ENCODE results near the gene PARP4. TPM values are rescaled to one million over a fixed set of nuclear protein-coding genes. Genes with fewer than 3 reads are reported as not detected.
"Not testable (repeated sequence)": the region's sequence is repeated elsewhere in the genome, so short reads cannot be mapped to it uniquely, and the experiment has no call there.

PARP4 gene
- total and polyA plus RNA-seq, 4 experiments from 2014 or later, result 51.0 to 92.9 (median 77.7) TPM

- no peaks in the 10 kb centered on the region for H3K9me3 ChIP-seq (ENCODE audit: control insufficient read depth in 1 of 2, low read length in 2 of 2)
- Mint-ChIP-seq H3K27ac (no peak overlapping the region), H3K4me1 (peaks cover 0 to 2% (median 0%) of the 10 kb centered on the region in 4 donors), H3K9me3 (no peaks in the 10 kb centered on the region), H3K36me3 (peaks cover 64 to 78% of the 10 kb centered on the region in 2 donors), H3K4me3 (no peak overlapping the region), H3K27me3 (no peaks in the 10 kb centered on the region)
- no peak for DNase-seq
- H3K36me3 ChIP-seq (ENCODE audit: insufficient read depth, low read length), result peaks cover 57% of the 10 kb centered on the region
- POLR2A ChIA-PET (ENCODE audit: partially characterized antibody), result no interaction called here
- no peak overlapping the region for H3K4me3 ChIP-seq (ENCODE audit: low read length in 2 of 2)
- no peaks in the 10 kb centered on the region for H3K27me3 ChIP-seq (ENCODE audit: insufficient read depth, low read length)
- no peaks in the 10 kb centered on the region for H3K4me1 ChIP-seq (ENCODE audit: insufficient read depth, low read length)
- CTCF ChIA-PET (ENCODE audit: partially characterized antibody), result no interaction called here
- H3K27ac ChIP-seq (ENCODE audit: low read depth, low read length), result no peak overlapping the region
- intact Hi-C loops (cut with micrococcal nuclease), result loop anchor here (10.0 kb wide), 1 partner anchor 177 kb away; no protein-coding TSS in a partner anchor
These were observed 60.5 kb downstream of the PARP4 start for GRCh38 chr13:24452044-24452443.

GRCh38 chr13:24450530-24450929 lies 62.0 kb downstream of the PARP4 start:
- no peaks in the 10 kb centered on the region for H3K9me3 Mint-ChIP-seq
- Histone ChIP-seq H3K4me3 (ENCODE audit: low read length in 2 of 2) (no peak overlapping the region), H3K36me3 (ENCODE audit: insufficient read depth, low read length) (peaks cover 55% of the 10 kb centered on the region), H3K9me3 (ENCODE audit: control insufficient read depth in 1 of 2, low read length in 2 of 2) (no peaks in the 10 kb centered on the region), H3K4me1 (ENCODE audit: insufficient read depth, low read length) (no peaks in the 10 kb centered on the region), H3K27ac (ENCODE audit: low read depth, low read length) (no peak overlapping the region), H3K27me3 (ENCODE audit: insufficient read depth, low read length) (no peaks in the 10 kb centered on the region)
- no peaks in the 10 kb centered on the region for H3K27me3 Mint-ChIP-seq
- CTCF ChIA-PET (ENCODE audit: partially characterized antibody), result no interaction called here
- DNase-seq, result no peak
- POLR2A ChIA-PET (ENCODE audit: partially characterized antibody), result no interaction called here
- H3K4me1 Mint-ChIP-seq, result peaks cover 0 to 2% (median 0%) of the 10 kb centered on the region in 4 donors
- H3K27ac Mint-ChIP-seq, result peak overlapping the region in 2 of 7 donors; percentile 31 to 36
- peaks cover 64 to 80% of the 10 kb centered on the region in 2 donors for H3K36me3 Mint-ChIP-seq
- intact Hi-C loops (cut with micrococcal nuclease), result loop anchor here (10.0 kb wide), 1 partner anchor 176 kb away; no protein-coding TSS in a partner anchor
- H3K4me3 Mint-ChIP-seq, result no peak overlapping the region

GRCh38 chr13:24444851-24445250 lies 67.7 kb downstream of the PARP4 start:
- POLR2A ChIA-PET (ENCODE audit: partially characterized antibody); H3K27ac Mint-ChIP-seq: not testable (repeated sequence)

GRCh38 chr13:24443366-24443765 lies 69.2 kb downstream of the PARP4 start:
- H3K36me3 ChIP-seq (ENCODE audit: insufficient read depth, low read length), result peaks cover 44% of the 10 kb centered on the region
- H3K9me3 Mint-ChIP-seq, result no peaks in the 10 kb centered on the region
- peaks cover 0 to 2% (median 0%) of the 10 kb centered on the region in 4 donors for H3K4me1 Mint-ChIP-seq
- ChIA-PET CTCF (ENCODE audit: partially characterized antibody) (no interaction called here), POLR2A (ENCODE audit: partially characterized antibody) (no interaction called here)
- H3K27me3 ChIP-seq (ENCODE audit: insufficient read depth, low read length), result no peaks in the 10 kb centered on the region
- intact Hi-C loops (cut with micrococcal nuclease), result no loop called here
- H3K27me3 Mint-ChIP-seq, result no peaks in the 10 kb centered on the region
- H3K4me3 Mint-ChIP-seq, result no peak overlapping the region
- H3K36me3 Mint-ChIP-seq, result peaks cover 72 to 84% of the 10 kb centered on the region in 2 donors
- H3K9me3 ChIP-seq (ENCODE audit: control insufficient read depth in 1 of 2, low read length in 2 of 2), result no peaks in the 10 kb centered on the region
- H3K4me3 ChIP-seq (ENCODE audit: low read length in 2 of 2), result no peak overlapping the region
- H3K4me1 ChIP-seq (ENCODE audit: insufficient read depth, low read length), result no peaks in the 10 kb centered on the region
- DNase-seq, result no peak
- H3K27ac Mint-ChIP-seq, result no peak overlapping the region
- H3K27ac ChIP-seq (ENCODE audit: low read depth, low read length), result no peak overlapping the region

More at GRCh38 chr13:24444851-24445250, 67.7 kb downstream of the PARP4 start:
- H3K4me1 ChIP-seq (ENCODE audit: insufficient read depth, low read length); H3K27ac ChIP-seq (ENCODE audit: low read depth, low read length); DNase-seq; H3K27me3 Mint-ChIP-seq; H3K27me3 ChIP-seq (ENCODE audit: insufficient read depth, low read length); CTCF ChIA-PET (ENCODE audit: partially characterized antibody); H3K4me3 ChIP-seq (ENCODE audit: low read length in 2 of 2); H3K4me1 Mint-ChIP-seq; H3K4me3 Mint-ChIP-seq; H3K9me3 Mint-ChIP-seq; H3K9me3 ChIP-seq (ENCODE audit: control insufficient read depth in 1 of 2, low read length in 2 of 2); intact Hi-C loops (cut with micrococcal nuclease): not testable (repeated sequence)
- H3K36me3 Mint-ChIP-seq, result peaks cover 73 to 82% of the 10 kb centered on the region in 2 donors
- H3K36me3 ChIP-seq (ENCODE audit: insufficient read depth, low read length), result peaks cover 33% of the 10 kb centered on the region

- CTCF ChIA-PET (ENCODE audit: partially characterized antibody); H3K27ac ChIP-seq (ENCODE audit: low read depth, low read length); H3K27me3 ChIP-seq (ENCODE audit: insufficient read depth, low read length); H3K9me3 Mint-ChIP-seq; intact Hi-C loops (cut with micrococcal nuclease); H3K4me3 Mint-ChIP-seq; H3K4me1 Mint-ChIP-seq; POLR2A ChIA-PET (ENCODE audit: partially characterized antibody); H3K4me1 ChIP-seq (ENCODE audit: insufficient read depth, low read length); H3K36me3 ChIP-seq (ENCODE audit: insufficient read depth, low read length); H3K27me3 Mint-ChIP-seq; H3K27ac Mint-ChIP-seq; H3K9me3 ChIP-seq (ENCODE audit: control insufficient read depth in 1 of 2, low read length in 2 of 2); DNase-seq; H3K4me3 ChIP-seq (ENCODE audit: low read length in 2 of 2): not testable (repeated sequence)
- H3K36me3 Mint-ChIP-seq, result peaks cover 54 to 61% of the 10 kb centered on the region in 2 donors
These were observed 86.5 kb downstream of the PARP4 start for GRCh38 chr13:24426045-24426444.

- H3K4me3 ChIP-seq (ENCODE audit: low read length in 2 of 2); H3K27ac Mint-ChIP-seq; H3K27me3 ChIP-seq (ENCODE audit: insufficient read depth, low read length); intact Hi-C loops (cut with micrococcal nuclease); H3K4me1 ChIP-seq (ENCODE audit: insufficient read depth, low read length); H3K4me1 Mint-ChIP-seq; H3K27ac ChIP-seq (ENCODE audit: low read depth, low read length); H3K9me3 ChIP-seq (ENCODE audit: control insufficient read depth in 1 of 2, low read length in 2 of 2); POLR2A ChIA-PET (ENCODE audit: partially characterized antibody); H3K27me3 Mint-ChIP-seq; H3K4me3 Mint-ChIP-seq; H3K9me3 Mint-ChIP-seq; DNase-seq: not testable (repeated sequence)
- peaks cover 41 to 49% of the 10 kb centered on the region in 2 donors for H3K36me3 Mint-ChIP-seq
- CTCF ChIA-PET (ENCODE audit: partially characterized antibody), result interaction anchor here (0.8 kb wide), 1 partner anchor 12 kb away, joined by 3 read pairs; no protein-coding TSS in a partner anchor
- H3K36me3 ChIP-seq (ENCODE audit: insufficient read depth, low read length), result peaks cover 13% of the 10 kb centered on the region
These were observed 92.9 kb downstream of the PARP4 start for GRCh38 chr13:24419668-24420067.

- no peak overlapping the region for H3K27ac Mint-ChIP-seq
- H3K4me3 Mint-ChIP-seq, result peak overlapping the region in 1 of 8 donors; percentile 12
- no peaks in the 10 kb centered on the region for H3K36me3 Mint-ChIP-seq
- ChIA-PET CTCF (ENCODE audit: partially characterized antibody) (interaction anchor here (1.0 kb wide), 1 partner anchor 12 kb away, joined by 3 read pairs; no protein-coding TSS in a partner anchor), POLR2A (ENCODE audit: partially characterized antibody) (no interaction called here)
- no peaks in the 10 kb centered on the region for H3K27me3 ChIP-seq (ENCODE audit: insufficient read depth, low read length)
- no peak overlapping the region for H3K4me3 ChIP-seq (ENCODE audit: low read length in 2 of 2)
- H3K36me3 ChIP-seq (ENCODE audit: insufficient read depth, low read length), result no peaks in the 10 kb centered on the region
- peaks cover 1 to 2% of the 10 kb centered on the region in 2 donors for H3K27me3 Mint-ChIP-seq
- no peaks in the 10 kb centered on the region for H3K4me1 ChIP-seq (ENCODE audit: insufficient read depth, low read length)
- H3K4me1 Mint-ChIP-seq, result peaks cover 0 to 7% (median 6%) of the 10 kb centered on the region in 4 donors
- no peak overlapping the region for H3K27ac ChIP-seq (ENCODE audit: low read depth, low read length)
- intact Hi-C loops (cut with micrococcal nuclease), result no loop called here
- H3K9me3 ChIP-seq (ENCODE audit: control insufficient read depth in 1 of 2, low read length in 2 of 2), result no peaks in the 10 kb centered on the region
- no peaks in the 10 kb centered on the region for H3K9me3 Mint-ChIP-seq
- DNase-seq, result no peak
These were observed 104.7 kb downstream of the PARP4 start for GRCh38 chr13:24407844-24408243.

- Histone ChIP-seq H3K27ac (ENCODE audit: low read depth, low read length) (no peak overlapping the region), H3K4me3 (ENCODE audit: low read length in 2 of 2) (no peak overlapping the region), H3K9me3 (ENCODE audit: control insufficient read depth in 1 of 2, low read length in 2 of 2) (no peaks in the 10 kb centered on the region), H3K36me3 (ENCODE audit: insufficient read depth, low read length) (no peaks in the 10 kb centered on the region), H3K4me1 (ENCODE audit: insufficient read depth, low read length) (no peaks in the 10 kb centered on the region), H3K27me3 (ENCODE audit: insufficient read depth, low read length) (no peaks in the 10 kb centered on the region)
- intact Hi-C loops (cut with micrococcal nuclease), result no loop called here
- Mint-ChIP-seq H3K36me3 (no peaks in the 10 kb centered on the region), H3K9me3 (no peaks in the 10 kb centered on the region), H3K27me3 (peaks cover 1 to 2% of the 10 kb centered on the region in 2 donors), H3K4me3 (no peak overlapping the region), H3K4me1 (peaks cover 0 to 7% (median 6%) of the 10 kb centered on the region in 4 donors), H3K27ac (no peak overlapping the region)
- ChIA-PET POLR2A (ENCODE audit: partially characterized antibody) (no interaction called here), CTCF (ENCODE audit: partially characterized antibody) (no interaction called here)
- DNase-seq, result no peak
These were observed 106.1 kb downstream of the PARP4 start for GRCh38 chr13:24406524-24406923.
